CD1c-positive myeloid dendritic cell (primary cell): ENCODE data around the gene GNAQ.

Experiments used
- DNase-seq: peaks from one replicate; pipeline ENCODE4 v3.0.0-alpha.2; 2016; ENCODE audit errors: extremely low spot score

Gene GNAQ

DNA sequence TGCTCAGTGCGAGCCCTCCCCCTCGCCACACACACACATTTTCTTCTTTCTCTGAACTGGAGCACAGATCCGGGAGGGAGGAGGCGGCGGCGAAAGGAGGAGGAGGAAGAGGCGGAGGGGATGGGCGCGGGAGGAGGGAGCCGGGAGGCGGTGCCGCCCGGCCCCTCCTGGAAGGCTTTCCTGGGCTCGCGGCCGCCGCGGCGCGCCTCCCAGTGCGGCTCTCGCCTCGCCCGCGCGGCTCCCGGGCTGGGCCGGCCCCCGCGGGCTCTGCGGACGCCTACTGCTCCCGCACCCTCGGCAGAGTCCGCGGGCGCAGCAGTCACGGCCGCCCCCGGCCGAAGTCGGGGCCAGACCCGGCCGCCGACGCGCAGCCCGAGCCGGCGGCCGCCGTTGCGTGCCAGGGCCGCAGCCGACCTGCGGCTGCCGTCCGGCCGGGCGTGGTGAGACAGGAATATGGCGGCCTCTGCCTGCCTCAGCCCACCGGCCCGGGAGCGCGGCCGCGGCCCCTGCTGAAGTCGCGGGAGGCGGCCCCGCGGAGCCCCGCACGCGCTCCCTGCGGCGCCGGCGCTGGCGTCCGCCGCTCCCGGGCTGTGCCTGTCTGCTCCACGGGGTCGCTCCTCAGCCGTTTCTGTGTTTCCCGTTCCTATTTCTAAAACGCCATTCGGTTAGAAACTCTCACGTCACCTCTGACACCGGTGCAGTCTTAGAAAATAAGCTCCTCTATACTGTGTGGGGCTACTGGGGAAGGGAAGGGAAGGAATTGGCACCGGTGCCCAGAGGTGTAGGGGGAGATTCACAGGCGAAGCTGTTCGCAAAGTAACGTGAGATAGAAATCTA is 500 bp upstream of the GNAQ start:
- peak; percentile 83 for DNase-seq

DNA sequence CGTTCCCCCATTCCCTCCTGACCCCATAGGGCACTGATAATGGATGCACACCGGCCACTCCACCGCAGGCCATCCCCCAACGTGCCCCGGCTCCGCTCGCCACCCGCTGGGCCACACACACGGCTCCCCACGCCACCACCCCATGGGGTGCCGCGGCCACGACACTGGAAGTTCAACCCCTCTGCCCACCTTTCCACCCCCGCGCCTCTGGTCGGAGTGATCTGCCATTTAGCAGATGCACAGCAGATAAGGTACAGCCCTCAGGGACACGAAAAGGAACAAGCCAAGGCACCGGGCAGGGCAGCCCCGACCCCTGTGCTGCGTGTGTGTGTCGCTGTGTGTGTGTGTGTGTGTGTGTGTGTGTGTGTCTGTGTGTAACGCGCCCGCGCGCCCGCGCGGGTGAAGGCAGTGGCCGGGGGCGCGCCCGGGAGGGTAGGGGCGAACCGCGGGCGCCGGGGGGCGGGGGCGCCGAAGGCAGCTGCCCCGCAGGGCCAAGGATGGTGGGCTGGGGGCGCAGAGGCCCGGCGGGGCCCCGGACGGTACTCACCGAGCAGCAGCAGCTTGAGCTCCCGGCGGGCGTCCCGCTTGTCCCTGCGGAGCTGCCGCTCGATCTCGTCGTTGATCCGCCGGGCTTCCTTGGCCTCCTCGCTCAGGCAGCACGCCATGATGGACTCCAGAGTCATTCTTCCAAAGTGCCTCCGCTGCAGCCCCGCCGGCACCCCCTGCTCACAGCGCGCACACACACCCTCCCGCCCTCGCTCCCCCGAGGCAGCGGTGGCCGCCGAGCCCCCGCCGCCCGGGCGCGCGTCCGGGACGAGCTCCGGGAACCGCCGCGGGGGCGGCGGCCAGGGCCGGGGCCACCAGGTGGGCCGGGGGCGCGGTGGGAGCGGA is 813 bp downstream of the GNAQ start:
- peak; percentile 53 for DNase-seq

DNA sequence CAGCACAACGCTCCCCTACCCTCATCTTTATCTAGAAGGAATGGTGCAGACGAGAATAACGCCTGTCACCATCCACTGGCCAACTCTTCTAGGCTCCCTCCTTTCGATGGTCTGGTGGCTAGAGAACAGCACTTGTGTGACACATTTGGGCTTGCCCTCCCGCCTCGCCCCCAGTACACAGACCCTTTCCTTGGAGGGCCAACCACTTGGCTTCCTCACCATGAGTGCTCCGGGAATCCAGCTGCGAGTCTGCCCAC is 1.4 kb downstream of the GNAQ start:
- DNase-seq: peak; percentile 26

DNA sequence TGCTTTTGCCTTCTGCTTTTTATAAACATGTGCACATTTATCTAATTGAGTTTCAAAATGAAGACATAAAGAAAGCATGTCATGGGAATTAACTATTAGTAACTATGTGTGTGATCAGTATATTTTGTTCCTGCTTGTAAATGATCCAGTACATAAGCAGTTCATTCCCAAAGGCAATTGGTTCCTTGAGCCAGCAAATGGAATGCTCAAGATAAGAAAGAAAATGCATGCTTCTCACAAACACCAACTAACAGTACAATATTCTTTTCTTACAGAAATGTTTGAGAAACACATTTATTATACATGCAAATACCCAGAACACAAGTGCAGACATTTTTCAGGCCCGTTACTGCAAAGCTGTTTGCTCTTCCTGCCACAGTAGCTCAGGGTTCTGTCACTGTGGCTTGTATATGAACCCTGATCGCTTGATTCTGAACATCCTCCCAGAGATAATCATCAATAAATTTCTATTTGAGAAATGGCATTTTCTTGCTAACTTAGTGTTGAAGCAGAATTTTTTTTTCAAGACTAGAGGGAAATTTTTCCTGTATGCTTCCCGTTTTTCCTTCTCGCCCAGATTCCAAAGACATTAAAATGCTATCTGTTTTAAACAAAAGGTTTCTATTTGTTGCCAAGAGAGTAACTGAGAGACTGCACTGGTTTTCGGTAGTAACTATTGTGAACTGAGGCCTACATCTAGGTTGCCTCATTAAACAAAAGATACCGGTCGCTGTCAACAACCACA is 1.9 kb downstream of the GNAQ start:
- peak; percentile 14 for DNase-seq

DNA sequence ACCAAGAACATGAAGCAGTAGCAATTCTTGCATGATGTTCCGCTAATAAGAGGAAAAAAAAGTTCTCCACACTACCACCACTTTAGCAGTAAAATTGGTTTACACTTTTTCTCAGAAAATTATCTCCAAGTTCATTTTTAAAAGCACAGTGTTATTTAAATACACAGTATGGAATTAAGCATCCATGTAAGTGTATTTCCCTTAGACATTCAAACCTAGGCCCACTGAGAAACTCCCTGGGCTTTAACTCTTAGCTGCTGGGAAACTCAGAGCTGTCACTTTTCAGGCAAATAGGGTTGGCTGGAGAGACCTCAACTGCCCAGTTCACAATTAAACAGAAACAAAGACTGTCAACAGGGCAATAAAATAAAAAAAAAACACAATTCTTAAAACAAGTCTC is 2.7 kb downstream of the GNAQ start:
- DNase-seq: no peak

DNA sequence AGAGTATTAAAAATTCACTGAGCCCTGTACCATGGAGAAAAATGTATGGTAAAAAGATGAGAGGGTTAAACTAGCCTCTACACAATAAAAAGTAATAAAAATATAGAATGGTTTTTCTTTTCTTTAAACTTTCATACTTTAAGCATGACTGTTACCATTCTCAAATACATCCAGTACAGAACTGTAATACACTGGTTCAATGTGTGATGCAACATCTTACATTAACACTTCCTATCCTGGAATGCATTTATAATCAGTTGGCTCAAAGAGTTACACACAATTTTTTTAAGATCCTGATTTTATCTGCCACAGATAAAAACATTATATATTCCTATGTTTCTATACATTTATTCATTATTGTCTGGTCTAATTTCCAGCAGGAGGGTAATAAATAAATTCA is 4.7 kb downstream of the GNAQ start:
- DNase-seq: peak; percentile 33

DNA sequence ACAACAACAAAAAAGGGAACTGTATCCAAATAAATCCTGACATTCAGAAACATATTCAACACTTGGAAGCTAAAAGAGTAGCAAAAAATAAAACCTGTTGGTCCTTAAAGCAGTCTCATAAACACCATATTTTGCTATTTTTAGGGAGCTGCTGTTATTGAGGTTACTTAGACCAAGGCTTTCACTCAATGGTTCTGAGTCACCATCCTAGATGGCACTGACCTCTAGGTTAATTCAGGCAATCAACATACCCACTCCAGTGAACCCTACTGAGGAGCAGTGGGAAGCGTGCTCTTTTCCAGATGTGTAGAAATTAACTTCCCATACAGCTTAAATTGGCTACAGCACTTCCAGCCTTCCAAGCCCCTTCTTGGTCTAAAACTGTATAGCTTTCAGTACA is 5.2 kb downstream of the GNAQ start:
- peak; percentile 40 for DNase-seq

DNA sequence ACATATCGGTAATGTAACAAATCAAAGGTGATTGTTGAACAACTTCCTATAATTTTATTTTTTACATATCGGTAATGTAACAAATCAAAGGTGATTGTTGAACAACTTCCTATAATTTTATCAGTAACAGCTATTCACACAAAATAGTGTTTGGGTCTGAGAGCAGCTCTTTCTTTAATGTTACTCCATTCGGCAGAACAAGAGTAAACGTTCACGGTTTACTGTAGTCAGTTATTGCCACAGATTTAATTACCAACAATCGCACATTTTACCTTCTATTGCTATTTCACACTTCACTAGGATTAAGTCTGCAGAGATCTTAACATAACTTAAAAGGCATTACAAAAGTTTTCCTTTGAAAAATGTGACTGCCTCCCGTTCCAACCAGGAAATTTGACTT is 6.4 kb downstream of the GNAQ start:
- no peak for DNase-seq

DNA sequence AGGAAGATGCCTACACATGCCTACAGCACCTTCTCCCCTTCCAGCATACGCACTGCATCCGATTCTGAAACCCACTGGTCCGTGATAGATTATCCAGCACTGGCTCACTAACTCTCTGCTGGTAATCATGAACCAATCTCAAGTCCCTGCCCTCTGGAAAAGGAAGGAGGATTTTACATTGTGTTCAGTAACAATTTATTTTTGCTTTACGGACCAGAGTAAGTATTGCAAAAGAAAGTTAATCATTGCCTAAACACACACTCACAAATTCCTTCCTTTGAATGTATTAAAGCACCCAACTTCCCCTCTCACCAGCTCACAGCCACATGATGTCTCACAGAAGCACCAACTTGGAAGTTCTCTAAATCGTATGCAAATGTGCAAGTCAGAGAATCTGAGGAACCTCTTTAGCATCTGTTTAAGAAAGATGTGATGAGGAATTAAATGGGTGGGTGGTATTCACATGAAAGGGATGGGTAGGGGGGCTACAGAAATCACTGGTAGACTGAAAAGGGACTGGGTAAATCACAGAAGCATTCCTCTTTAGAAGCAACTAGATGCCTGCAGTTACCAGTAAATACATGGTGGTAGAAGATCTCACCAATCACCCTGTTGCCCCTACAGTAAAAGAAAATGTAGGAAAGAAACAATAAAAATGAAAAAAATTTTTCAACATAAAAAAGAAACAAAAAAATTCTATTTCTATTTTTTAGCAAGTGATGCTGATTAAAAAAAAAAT is 8.4 kb downstream of the GNAQ start:
- peak; percentile 93 for DNase-seq

DNA sequence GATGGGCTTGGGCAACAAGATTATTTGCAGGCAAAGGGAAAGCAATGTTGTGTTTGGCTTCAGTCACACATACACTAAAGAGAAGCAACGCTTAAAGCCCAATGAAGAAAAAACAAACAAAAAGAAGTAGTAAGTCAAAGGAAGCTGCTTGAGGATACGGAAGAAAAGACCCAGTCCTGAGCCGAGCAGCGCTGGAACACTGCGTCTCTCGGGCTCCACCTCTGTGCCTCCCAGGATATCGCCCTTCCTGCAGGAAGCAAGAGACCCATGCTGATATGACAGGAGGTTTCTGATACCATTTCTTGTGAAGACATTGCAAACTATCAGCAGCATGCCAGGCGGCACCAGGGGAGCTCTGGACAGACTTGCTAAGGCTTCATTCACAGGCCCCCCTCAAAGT is 9.9 kb downstream of the GNAQ start:
- peak; percentile 41 for DNase-seq

DNA sequence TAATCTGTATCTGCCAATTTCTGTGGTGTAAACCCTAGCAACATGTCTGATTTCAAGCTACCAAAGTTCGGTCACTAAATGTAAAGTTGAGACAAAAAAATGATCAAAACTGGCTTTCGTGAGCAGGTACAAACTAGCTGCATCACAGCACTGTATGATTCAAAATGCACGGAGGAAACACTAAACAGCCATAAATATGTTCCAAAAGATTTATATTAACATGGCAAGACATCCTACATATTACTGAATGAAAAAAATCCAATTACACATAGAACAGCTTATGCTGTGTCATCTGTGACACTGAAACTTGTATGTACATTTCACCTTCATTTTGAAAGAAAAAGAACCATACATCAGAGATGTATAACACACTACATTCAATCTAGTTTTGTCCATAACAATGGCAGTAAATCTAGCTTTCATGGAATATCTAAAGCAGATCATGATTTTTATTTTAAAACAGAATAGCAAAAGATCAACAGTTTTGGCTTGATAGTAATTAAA is 14.4 kb downstream of the GNAQ start:
- DNase-seq: no peak

DNA sequence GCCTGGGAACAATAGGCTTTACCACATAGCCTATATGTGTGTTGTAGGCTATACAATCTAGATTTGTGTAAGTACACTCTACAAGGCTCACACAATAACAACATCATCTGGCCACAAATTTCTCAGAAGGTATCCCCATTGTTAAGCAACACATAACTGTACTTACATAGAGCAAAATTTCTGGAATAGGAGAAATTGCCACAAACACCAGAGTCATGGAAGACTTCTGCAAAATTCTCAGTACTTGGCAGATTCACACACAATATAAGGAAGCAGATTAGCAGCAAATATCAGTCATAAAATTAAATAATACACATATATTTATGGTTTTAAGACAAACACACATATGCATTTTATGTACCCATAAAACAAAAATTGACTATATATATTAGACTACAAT is 16.4 kb downstream of the GNAQ start:
- peak; percentile 73 for DNase-seq

DNA sequence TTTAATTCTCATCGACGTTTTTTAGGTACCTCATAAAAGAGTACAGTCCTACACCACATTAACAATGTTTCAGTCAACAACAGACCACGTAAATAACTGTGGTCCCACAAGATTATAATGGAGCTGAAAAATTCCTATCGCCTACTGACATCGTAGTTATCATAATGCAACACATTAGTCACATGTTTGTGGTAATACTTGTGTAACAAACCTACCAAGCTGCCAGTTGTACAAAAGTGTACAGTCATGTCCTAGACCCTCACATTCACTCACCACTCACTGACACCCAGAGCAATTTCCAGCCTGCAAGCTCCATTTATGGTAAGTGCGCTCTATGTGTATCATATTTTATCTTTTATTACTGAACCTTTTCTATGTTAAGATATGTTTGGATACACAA is 16.8 kb downstream of the GNAQ start:
- no peak for DNase-seq

DNA sequence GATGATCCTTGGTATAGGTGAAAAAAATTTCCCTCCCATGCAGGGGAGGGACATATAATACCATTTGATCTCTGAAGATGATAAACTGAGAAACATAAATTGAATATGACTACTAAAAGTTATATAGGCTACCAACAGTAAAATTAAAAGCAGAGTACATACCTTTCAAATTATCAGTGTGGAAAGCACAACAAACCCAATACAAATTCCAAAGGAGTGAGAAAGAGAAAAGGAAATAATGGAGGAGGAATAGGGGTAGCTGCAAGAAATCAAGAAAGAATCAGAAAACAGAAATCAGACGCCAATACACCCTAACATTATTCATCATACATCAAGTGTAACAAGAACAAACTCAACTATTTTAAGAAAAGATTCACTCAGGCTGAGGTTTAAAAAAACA is 17.7 kb downstream of the GNAQ start:
- DNase-seq: no peak

DNA sequence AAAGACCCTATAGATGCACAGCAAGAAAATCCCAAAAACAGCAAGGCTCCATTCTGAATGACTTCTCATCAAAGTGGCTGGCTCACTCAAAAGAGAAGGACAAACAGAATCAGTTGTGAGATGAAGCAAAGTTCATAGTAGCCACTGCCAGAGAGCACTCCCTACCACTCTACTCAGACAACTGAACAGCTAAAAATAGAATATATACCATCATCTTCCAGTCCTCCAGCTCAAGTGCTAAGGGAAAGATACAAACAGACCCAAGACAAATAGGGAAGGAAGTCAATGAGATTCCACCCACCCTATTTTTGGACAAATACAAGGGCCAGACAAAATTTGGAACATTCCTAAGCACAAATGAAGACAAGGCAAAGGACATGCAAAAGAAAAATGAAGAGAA is 20.6 kb downstream of the GNAQ start:
- DNase-seq: peak; percentile 42

DNA sequence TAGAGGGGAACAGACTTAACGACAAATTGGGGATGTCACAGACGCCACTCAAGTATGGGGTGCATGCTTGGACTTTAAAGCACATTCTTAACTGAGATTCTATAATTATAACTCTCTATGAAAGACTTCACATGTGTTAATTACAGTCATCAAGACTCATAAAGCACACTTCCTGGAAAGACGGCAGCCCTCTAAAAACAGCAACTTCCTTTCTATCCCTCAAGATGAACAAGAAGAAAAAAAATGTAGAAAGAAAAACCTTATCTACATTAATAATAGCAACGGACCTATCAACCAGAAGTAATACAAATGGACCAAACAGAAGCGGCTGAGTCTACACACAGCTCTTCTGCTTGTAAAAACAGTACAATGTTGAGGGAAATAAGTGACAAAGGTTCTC is 21.2 kb downstream of the GNAQ start:
- DNase-seq: no peak

DNA sequence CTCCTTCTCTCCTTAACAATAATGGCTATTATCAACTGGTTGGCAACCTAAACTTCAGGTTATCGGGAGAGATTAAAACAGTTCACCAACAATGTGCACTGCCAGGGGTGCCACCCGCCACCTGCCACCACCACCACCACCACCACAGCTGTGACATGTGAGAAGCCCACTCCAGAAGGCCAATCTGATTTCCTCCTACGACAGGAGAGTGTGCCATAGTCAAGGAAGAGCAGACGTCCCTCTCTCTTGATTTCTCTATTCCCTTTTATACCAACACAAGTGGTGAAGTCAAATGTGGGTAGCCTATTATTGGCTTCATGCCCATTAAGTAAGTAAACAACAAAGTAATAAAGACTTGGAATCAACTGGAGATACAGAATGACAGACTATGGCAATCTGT is 22.4 kb downstream of the GNAQ start:
- no peak for DNase-seq

DNA sequence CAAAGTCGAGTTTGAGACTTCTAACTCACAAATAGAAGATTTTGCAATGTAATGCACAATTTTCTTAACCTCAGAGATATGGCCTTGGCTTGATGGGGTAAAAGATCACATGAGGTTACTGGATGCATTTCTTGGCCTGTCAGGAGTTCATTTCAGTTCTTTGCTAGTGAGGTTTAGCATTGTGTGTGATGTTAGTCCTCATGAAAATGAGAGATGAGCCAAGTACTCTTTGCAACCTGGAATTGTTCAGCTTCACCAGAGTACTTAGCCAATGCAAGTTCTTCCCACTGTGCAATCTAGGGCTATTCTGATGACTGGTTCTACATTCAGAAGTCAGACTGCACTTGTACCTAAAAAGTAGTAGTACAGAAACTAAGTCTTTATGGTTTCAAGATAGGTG is 24.9 kb downstream of the GNAQ start:
- DNase-seq: no peak

DNA sequence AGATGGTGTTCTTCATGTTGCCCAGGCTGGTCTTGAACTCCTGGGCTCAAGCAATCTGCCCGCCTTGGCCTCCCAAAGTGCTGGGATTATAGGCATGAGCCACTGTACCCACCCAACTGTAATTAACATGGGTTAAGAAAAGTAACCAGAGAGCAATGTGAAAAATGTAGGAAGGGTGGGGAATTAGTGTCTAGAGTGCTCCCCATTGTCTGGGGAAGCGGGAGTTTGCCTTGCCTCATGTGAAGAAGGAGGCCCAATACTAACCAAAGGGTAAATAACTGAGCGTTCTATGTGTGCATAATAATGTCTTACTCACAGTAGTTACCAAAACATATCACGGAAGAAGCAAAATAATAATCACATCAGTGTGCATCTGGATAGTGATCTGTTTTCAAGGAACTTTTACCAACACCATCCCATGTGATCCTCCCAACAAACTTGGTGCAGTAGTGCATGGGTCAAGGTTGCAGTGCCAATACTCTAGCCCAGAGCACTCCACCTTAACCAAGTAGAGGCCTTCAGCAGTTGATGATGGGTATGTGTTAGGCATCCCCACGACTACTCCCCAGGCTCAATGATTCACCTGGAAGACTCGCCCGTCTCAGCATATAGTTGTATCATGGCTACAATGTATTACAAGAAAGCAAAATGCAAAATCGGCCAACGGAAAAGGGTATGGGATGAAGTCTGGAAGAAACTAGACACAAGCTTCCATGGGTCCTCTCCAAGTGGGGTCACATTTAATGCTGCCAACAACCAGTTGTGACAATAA is 26.2 kb downstream of the GNAQ start:
- no peak for DNase-seq

DNA sequence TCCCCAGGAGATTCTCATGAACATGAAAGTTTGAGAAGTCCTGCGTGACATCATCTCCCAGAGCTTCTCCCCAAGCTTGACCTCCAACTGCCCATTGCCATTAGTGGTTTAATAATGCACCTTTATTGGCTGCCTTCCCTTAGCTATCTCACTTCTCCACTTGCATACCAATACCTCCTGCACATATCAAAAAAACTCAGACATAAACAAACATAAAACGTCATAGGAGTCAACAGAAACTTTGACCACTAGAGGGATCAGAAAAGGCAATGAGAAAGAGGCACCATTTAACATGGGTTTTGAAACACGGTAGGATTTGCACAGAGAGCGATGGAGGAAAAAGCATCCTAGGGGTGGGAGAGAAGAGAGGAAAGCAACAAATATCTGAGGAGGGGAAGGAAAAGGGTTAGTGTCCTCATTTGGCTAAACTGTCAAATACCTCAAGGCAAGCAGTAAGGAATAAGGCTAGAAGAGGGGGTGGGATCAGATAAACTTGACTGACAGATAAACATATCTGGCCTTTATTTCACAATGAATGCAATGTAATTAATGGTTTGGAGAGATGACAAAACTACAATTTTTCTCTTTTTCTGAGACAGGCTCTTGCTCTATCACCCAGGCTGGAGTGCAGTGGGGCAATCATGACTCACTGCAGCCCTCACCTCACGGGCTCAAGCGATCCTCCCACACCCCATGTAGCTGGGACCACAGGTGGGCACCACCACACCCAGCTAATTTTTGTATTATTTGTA is 27.0 kb downstream of the GNAQ start:
- DNase-seq: peak; percentile 29
